Activated CD4-positive, alpha-beta T cell treated with anti-CD3 and anti-CD28 coated beads for 36 hours (primary cell): Measurements from ENCODE around the gene S1PR3. TPM values are rescaled to one million over a fixed set of nuclear protein-coding genes. Genes with fewer than 3 reads are reported as not detected.
"Not testable (repeated sequence)": the region's sequence is repeated elsewhere in the genome, so short reads cannot be mapped to it uniquely, and the experiment has no call there.

Experiments
- ATAC-seq: fragments of 200-7000 bp; cut with Tn5 transposase; one replicate; pipeline ENCODE4 v1.10.0; 2021; ENCODE audit warnings: mild to moderate bottlenecking, moderate library complexity
- CTCF ChIA-PET: fragments of 350-600 bp; sonication (Branson Sonifier 250); formaldehyde crosslinking; loops from one replicate; lab custom pipeline; 2021; ENCODE audit warnings: antibody characterized with exemption; lab: Charles Lee
- POLR2A ChIA-PET: fragments of 350-600 bp; sonication (Branson Sonifier 250); formaldehyde crosslinking; loops from one replicate; lab custom pipeline; 2021; ENCODE audit warnings: antibody characterized with exemption, inconsistent platforms; lab: Charles Lee
- DNase-seq: peaks from one replicate; pipeline ENCODE4 v3.0.0-alpha.2; 2020
- H3K27ac Mint-ChIP-seq: one replicate; pipeline ENCODE4 v1.8.0; 2021; ENCODE audit warnings: mixed read lengths
- H3K27me3 Mint-ChIP-seq: one replicate; pipeline ENCODE4 v1.8.0; 2021; ENCODE audit warnings: mixed read lengths
- H3K36me3 Mint-ChIP-seq: one replicate; pipeline ENCODE4 v1.8.0; 2021; ENCODE audit warnings: low read depth, mixed read lengths
- H3K4me1 Mint-ChIP-seq: one replicate; pipeline ENCODE4 v1.8.0; 2021; ENCODE audit warnings: mixed read lengths
- H3K4me3 Mint-ChIP-seq: one replicate; pipeline ENCODE4 v1.8.0; 2021; ENCODE audit warnings: mild to moderate bottlenecking, moderate library complexity, mixed read lengths
- H3K9me3 Mint-ChIP-seq: one replicate; pipeline ENCODE4 v1.8.0; 2021; ENCODE audit warnings: low read depth, mixed read lengths
- intact Hi-C, 2 experiments: fragments of 100-400 bp; cut with DNase I in 1 of 2; cut with micrococcal nuclease in 1 of 2; formaldehyde crosslinking; loops; one replicate each; pipeline versions ENCODE4 v1.14.2 to v1.15.1; 2022 to 2024; cut with DNase I, micrococcal nuclease
- total RNA-seq, 2 experiments: library from RNA; stranded (reverse); gene quantifications; one replicate each; pipeline ENCODE4 v1.2.3, GENCODE V29; 2021

Gene S1PR3
- total RNA-seq = 1 to 10 TPM in 1 of 2 experiments, under 1 TPM in 1; 0.56 to 1.2 TPM

DNA sequence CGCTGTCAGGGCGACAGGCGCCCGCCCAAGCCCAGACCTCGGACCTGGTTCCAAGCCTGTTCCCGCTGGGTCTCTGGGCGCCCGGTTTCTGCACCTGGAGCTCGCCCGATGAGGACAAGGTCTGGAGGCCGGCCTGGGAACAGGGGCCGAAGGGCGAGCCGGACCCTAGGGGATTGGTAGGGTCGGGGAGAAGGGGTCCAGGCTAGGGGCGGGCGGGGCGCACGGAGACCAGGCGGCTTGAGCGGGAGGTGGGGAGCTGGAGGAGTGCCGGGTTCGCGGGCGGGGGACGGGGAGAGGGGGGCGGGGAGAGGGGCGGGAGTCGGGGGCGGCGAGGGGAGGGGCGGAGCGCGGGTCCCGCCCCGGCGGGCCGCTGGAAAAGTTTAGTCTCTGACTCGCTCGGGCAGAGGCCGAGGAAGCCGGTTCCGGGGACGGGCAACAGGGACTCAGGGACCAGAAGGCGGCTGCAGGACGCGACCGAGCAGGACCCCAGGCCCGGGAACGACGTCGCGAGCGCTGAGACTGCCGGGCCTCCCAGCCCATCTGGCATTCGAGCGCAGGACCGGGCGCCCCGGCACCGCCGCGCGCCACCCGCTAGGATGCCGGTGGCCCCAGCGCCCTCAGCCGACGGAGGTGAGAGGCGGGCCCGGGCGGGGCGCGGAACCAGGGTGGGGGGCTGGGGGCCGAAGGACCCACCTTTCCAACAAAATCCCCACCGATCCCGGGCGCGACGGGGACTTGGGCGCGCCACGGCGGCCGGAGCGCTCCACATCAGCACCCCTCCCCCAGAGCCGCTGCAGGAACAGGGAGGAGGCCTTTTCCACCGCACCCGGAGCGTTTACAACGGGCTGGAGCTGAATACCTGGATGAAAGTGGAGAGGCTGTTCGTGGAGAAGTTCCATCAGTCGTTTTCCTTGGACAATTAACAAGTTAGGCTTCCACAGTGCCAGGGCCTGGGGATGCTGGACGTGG, at the start of gene S1PR3:
TSS of gene S1PR3 (plus strand) at position 403 of the 969 bp plus-strand sequence. CDS start 9,733 bp downstream, outside the sequence.
- Mint-ChIP-seq H3K4me1 (peaks cover 31% of the 10 kb centered on the region), H3K9me3 (no peaks in the 10 kb centered on the region), H3K27me3 (peaks cover 42% of the 10 kb centered on the region), H3K36me3 (no peaks in the 10 kb centered on the region), H3K27ac (no peak within 1 kb of the TSS), H3K4me3 (peak within 1 kb of the TSS; percentile 66)
- intact Hi-C loops = loop anchor here in 1 of 2 experiments (10.0 kb wide), 1 partner anchor 1017 kb away; the partner anchor contains the start of gene CDK20
- DNase-seq = peak; percentile 69
- ChIA-PET POLR2A (no interaction called here), CTCF (interaction anchor here (0.9 kb wide), 1 partner anchor 17 kb away, joined by 4 read pairs; no protein-coding TSS in a partner anchor)
- ATAC-seq = peak; percentile 27

DNA sequence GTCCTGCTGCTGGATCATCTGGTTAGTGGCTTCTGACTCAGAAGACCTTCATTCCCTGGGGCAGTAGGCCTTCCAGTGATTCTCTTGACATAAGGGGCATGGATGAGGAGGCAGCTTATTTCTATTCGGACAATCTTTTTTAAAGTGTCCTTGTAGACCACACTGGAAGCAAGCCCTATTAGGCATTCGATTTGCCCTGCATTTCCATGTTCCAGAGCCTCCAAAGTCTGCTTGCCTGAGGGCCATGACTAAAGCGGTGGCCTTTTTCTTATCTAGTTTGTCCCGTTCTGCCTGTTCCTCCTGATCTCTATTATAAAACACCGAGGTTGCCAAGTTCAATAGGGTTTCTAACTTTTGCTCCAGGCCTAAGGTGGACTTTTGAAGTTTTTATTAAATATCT, 49.7 kb upstream of the S1PR3 start:
- POLR2A ChIA-PET, ATAC-seq, intact Hi-C loops, H3K36me3 Mint-ChIP-seq, H3K4me3 Mint-ChIP-seq, H3K27ac Mint-ChIP-seq, DNase-seq, H3K27me3 Mint-ChIP-seq, CTCF ChIA-PET, H3K4me1 Mint-ChIP-seq, H3K9me3 Mint-ChIP-seq: not testable (repeated sequence)

DNA sequence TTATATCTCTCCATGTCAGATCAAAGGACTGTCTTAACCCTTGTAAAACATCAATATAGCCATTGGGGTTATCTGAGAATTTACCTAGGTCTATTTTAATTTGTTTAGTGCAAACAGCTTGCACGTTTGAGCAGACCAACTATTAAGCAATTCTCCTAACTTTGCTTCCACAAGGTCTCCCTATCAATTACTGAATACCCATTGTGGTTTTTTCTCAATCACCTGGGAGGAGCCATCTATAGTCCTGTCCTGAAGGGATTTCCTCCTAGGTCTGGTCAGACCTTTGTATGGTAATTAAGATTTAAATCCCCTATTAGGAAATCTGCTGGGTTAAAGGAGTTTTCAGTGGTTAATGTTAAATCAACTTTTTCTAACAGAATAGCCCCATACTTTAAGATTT, 48.9 kb upstream of the S1PR3 start:
- Mint-ChIP-seq H3K36me3 (no peaks in the 10 kb centered on the region), H3K27ac (no peak overlapping the region), H3K9me3 (no peaks in the 10 kb centered on the region), H3K4me3 (no peak overlapping the region), H3K27me3 (peaks cover 6% of the 10 kb centered on the region), H3K4me1 (no peaks in the 10 kb centered on the region)
- intact Hi-C loops = no loop called here
- ChIA-PET POLR2A (no interaction called here), CTCF (no interaction called here)
- DNase-seq = no peak
- ATAC-seq = no peak

DNA sequence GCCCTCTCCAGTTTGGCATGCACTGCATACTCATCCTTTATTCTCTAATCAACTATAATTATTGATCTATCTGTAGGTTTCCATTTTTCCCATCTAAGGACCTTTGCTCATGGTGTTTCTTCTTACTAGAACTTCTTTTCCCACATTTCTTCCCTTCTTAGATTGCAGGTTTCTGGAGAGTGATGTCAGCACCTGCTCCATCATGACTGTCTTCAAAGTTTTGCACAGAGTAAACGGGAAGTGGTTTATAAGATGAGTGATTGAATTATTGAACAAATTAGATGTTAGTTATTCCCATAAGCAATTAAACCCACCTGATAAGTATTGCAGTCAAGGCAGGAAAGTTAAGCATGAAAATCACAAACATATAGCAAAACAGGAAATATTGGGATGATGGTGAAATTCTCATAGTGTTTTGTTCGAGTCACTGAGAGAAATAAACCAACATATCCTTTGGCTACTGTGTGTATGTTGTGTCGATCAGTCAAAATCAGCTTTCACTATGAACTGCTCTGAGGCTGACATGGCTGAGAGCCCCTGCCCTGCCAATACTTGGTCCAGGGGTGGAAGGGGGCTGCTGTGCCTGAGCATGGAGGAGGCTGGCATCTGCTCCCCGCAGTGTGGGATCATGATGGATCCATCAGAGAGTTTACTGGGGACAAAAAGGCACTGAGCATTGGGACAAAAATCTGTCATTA, 45.5 kb upstream of the S1PR3 start:
- no peaks in the 10 kb centered on the region for H3K9me3 Mint-ChIP-seq
- DNase-seq (no peak), ATAC-seq (no peak)
- H3K36me3 Mint-ChIP-seq = no peaks in the 10 kb centered on the region
- H3K4me3 Mint-ChIP-seq = no peak overlapping the region
- H3K27me3 Mint-ChIP-seq = peaks cover 14% of the 10 kb centered on the region
- CTCF ChIA-PET = no interaction called here
- intact Hi-C loops = no loop called here
- peaks cover 7% of the 10 kb centered on the region for H3K4me1 Mint-ChIP-seq
- no peak overlapping the region for H3K27ac Mint-ChIP-seq
- POLR2A ChIA-PET = no interaction called here

DNA sequence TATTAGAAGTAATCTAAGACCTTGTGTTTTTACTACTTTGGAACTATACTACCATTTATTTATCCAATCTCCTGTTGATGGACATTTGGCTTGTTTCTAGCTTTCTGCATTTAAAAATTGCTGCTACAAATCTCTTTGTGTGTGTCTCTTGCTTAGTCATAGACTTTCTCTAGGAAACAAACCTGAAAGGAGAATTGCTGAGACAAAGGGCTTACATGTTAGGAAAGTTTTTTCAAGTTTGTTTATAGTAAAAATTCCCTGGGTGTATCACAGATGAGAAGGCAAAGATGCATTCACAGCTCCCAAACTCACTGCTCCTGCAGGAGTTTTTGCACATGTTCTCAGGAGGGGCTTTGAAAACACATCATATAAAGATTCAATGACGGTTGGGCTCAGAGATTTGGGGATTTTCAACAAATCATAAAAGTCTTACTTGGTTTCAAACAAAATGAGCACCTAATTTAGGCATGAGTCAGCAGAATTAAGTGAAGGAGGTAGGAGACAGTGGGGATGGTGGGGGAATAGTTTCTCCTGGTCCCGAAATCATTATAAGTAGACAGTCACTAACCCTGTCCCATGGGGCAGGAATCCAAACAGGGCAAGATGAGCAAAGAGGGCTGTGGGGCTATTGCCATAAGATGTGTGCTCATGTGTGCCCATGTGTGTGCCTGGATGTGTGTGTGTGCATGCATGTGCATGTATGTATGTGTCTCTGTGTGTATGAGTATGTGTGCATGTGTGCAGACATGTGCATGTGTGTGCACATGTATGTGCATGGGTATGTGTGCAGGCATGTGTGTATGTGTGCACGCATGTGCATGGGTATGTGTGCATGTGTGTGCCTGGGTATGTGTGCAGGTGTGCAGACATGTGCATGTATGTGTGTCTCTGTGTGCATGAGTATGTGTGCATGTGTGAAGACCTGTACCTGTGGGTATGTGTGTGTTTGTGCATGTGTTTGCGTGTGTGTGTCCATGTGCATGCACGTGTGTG, 43.4 kb upstream of the S1PR3 start:
- no peak for ATAC-seq
- Mint-ChIP-seq H3K9me3 (no peaks in the 10 kb centered on the region), H3K4me1 (peaks cover 7% of the 10 kb centered on the region), H3K4me3 (no peak overlapping the region), H3K27me3 (peaks cover 19% of the 10 kb centered on the region), H3K36me3 (no peaks in the 10 kb centered on the region), H3K27ac (no peak overlapping the region)
- CTCF ChIA-PET = interaction anchor here (0.6 kb wide), 1 partner anchor 361 kb away, joined by 3 read pairs; no protein-coding TSS in a partner anchor
- POLR2A ChIA-PET = no interaction called here
- DNase-seq = no peak
- intact Hi-C loops = no loop called here

DNA sequence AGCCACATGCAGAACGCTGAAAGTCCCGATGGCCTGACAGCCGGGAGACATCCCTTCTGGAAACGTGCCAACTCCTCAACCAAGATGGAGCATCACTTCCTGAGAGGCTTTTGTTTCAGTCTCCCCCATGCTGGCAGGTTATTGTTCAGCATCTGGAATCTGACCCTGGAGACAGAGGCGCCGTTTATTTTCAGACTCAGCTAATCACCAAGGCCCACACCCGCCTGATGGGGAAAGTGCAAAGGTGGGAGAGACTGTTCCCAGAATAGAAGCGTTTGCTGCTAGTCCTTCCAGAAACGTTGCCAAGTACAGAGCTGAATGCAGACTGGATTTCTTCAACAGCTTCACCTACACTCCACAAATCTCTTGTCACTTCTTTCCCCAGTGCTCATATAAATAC, 41.8 kb upstream of the S1PR3 start:
- no peak overlapping the region for H3K27ac Mint-ChIP-seq
- no peak for ATAC-seq
- DNase-seq = no peak
- ChIA-PET POLR2A (no interaction called here), CTCF (no interaction called here)
- peaks cover 12% of the 10 kb centered on the region for H3K4me1 Mint-ChIP-seq
- no peaks in the 10 kb centered on the region for H3K36me3 Mint-ChIP-seq
- no peak overlapping the region for H3K4me3 Mint-ChIP-seq
- H3K27me3 Mint-ChIP-seq = peaks cover 27% of the 10 kb centered on the region
- no peaks in the 10 kb centered on the region for H3K9me3 Mint-ChIP-seq
- intact Hi-C loops = no loop called here

DNA sequence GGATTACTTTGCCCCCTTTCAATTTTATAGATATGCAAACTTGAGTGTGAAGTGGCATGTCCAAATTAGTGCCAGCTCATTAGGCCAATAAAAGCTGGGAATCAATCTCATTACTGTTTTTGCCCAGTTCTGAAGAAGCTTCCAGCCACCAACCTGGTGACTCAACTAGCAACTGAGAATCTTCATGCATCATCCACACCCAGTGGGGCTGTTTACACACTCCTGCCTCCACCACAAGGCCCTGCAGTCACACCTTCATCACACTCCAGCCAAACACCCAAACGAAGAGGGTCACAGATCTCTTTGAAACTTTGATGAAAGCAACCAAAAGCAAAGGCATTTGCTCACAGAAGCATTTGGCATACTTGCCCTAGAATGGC, 41.3 kb upstream of the S1PR3 start:
- DNase-seq = peak; percentile 53
- Mint-ChIP-seq H3K27ac (no peak overlapping the region), H3K4me3 (no peak overlapping the region), H3K9me3 (no peaks in the 10 kb centered on the region), H3K27me3 (peaks cover 25% of the 10 kb centered on the region), H3K36me3 (no peaks in the 10 kb centered on the region), H3K4me1 (peaks cover 12% of the 10 kb centered on the region)
- intact Hi-C loops = loop anchor here in 1 of 2 experiments (2.0 kb wide), 1 partner anchor 39 kb away; no protein-coding TSS in a partner anchor
- CTCF ChIA-PET = interaction anchor here (0.5 kb wide), 1 partner anchor 56 kb away, joined by 3 read pairs; no protein-coding TSS in a partner anchor
- POLR2A ChIA-PET = no interaction called here
- peak; percentile 95 for ATAC-seq

DNA sequence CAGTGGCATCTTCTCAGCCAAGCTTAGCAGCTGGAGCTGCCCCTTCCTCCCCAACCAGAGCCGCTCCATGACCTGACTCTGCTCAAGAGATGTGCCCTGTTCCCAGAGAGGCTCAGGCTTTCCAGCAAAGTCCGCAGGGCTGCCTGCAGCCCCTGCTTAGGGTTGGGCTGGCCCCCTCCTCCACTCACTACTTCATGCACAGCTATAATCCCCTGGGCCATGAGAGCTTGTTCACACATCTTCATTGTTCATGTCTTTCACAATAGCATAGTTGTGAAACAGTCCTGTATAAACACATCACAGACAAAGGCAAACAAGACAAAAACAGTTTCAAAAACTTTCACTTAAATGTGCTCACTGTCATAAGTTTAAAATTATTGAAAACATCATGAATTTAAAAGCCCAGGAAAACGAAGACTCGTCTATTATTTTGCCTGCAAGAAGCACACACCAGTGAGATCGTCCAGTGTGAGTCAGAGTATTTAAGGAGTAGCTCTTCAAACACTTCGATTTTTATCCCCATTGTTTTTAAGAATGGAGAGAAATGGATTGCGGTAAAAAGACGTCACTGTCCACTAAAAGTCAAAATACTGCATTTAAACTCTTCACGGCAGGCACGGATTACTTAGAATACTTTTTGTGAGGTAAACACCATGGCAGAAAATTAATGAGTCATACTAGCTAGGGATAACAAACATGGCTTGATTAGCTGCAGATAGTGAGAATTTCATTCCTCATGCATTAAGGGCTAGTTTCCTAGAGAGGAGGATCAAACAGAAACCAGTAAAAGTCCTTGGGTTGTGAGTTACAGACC, 40.7 kb upstream of the S1PR3 start:
- DNase-seq (no peak), ATAC-seq (no peak)
- H3K27me3 Mint-ChIP-seq = peaks cover 26% of the 10 kb centered on the region
- no peaks in the 10 kb centered on the region for H3K36me3 Mint-ChIP-seq
- intact Hi-C loops = loop anchor here in 1 of 2 experiments (2.0 kb wide), 1 partner anchor 38 kb away; no protein-coding TSS in a partner anchor
- CTCF ChIA-PET = interaction anchor here (0.5 kb wide), 2 partner anchors 55 to 255 kb away, joined by 3 read pairs; no protein-coding TSS in a partner anchor
- H3K27ac Mint-ChIP-seq = no peak overlapping the region
- peaks cover 12% of the 10 kb centered on the region for H3K4me1 Mint-ChIP-seq
- POLR2A ChIA-PET = no interaction called here
- no peaks in the 10 kb centered on the region for H3K9me3 Mint-ChIP-seq
- no peak overlapping the region for H3K4me3 Mint-ChIP-seq

DNA sequence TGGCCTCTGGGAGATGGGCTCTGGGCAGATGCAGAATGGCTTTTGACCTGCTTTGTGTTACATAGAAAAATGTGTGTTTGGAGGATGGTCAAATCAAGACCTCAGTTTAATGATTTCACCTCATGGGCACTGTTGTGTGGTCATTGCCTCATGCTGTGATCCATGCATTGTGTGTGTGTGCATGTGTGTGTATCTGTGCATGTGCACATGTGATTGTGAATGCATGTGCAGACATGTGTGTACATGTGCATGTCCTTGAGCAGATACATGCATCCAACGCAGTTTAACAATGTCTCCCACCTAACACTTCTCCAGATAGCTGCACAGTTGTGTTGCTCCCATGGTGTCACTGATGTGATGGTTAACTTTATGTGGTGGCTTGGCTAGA, 40.1 kb upstream of the S1PR3 start:
- no peak overlapping the region for H3K27ac Mint-ChIP-seq
- H3K4me1 Mint-ChIP-seq = peaks cover 12% of the 10 kb centered on the region
- H3K36me3 Mint-ChIP-seq = no peaks in the 10 kb centered on the region
- intact Hi-C loops = loop anchor here in 1 of 2 experiments (2.0 kb wide), 1 partner anchor 38 kb away; no protein-coding TSS in a partner anchor
- no peak for ATAC-seq
- H3K4me3 Mint-ChIP-seq = no peak overlapping the region
- ChIA-PET POLR2A (no interaction called here), CTCF (no interaction called here)
- peaks cover 27% of the 10 kb centered on the region for H3K27me3 Mint-ChIP-seq
- DNase-seq = no peak
- H3K9me3 Mint-ChIP-seq = no peaks in the 10 kb centered on the region

DNA sequence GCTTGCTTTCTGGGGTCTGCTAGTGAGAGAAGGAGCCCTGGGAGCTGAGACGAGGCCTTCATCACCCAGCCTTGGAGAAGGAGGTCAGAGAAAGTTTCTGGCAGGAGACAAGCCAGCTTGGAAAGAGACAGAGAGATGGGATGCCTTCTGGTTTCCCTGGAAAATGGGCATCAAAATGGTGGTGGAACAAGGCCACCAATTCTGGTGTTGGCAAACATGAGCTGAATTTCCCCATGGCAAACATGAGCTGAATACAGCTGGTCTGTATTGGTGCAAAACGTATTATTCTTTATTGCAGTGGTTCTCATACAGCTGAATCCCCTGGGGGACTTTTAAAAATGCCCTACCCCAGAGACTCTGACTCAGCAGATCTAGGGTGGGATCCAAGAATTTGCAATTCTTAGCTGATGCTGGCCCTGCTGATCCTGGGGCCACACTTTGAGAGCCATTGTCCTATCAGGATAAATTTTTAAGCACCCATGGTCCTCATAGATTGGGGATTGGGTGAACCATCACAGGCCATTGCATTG, 39.1 kb upstream of the S1PR3 start:
- CTCF ChIA-PET = interaction anchor here (0.6 kb wide), 1 partner anchor 53 kb away, joined by 3 read pairs; no protein-coding TSS in a partner anchor
- intact Hi-C loops = no loop called here
- Mint-ChIP-seq H3K9me3 (no peaks in the 10 kb centered on the region), H3K4me3 (no peak overlapping the region), H3K27me3 (peaks cover 30% of the 10 kb centered on the region), H3K4me1 (peaks cover 12% of the 10 kb centered on the region), H3K36me3 (no peaks in the 10 kb centered on the region), H3K27ac (no peak overlapping the region)
- DNase-seq (no peak), ATAC-seq (no peak)
- POLR2A ChIA-PET = no interaction called here
